ENCODE measurements around the gene ENO1.

ENO1 gene

GRCh38 chr1:8911416-8912309, 33.2 kb upstream of the ENO1 start:
- ATAC-seq: no peak
- no peak for TF ChIP-seq ZNF70 (CRISPR knock-in tag; IDR thresholded peaks at IDR 0.05)

- no peak for ATAC-seq
- TF ChIP-seq ZNF8 (CRISPR knock-in tag; IDR thresholded peaks at IDR 0.05) (no peak), CSDC2 (CRISPR knock-in tag; IDR thresholded peaks at IDR 0.05) (no peak), ESRRG (CRISPR knock-in tag; IDR thresholded peaks at IDR 0.05) (no peak), BACH2 (CRISPR knock-in tag; IDR thresholded peaks at IDR 0.05; ENCODE audit: borderline replicate concordance) (no peak)
Measured at GRCh38 chr1:8910914-8911313, 32.4 kb upstream of the ENO1 start.

- ATAC-seq: no peak
- TF ChIP-seq GLIS3 (CRISPR knock-in tag; IDR thresholded peaks at IDR 0.05) (no peak), TSHZ2 (CRISPR knock-in tag; IDR thresholded peaks at IDR 0.05) (no peak), POU6F1 (CRISPR knock-in tag; IDR thresholded peaks at IDR 0.05; ENCODE audit: borderline replicate concordance, low read depth) (no peak), CREB5 (CRISPR knock-in tag; IDR thresholded peaks at IDR 0.05; ENCODE audit: low read depth) (no peak), ESRRG (CRISPR knock-in tag; IDR thresholded peaks at IDR 0.05) (no peak), CSDC2 (CRISPR knock-in tag; IDR thresholded peaks at IDR 0.05) (no peak), ARNTL (CRISPR knock-in tag; IDR thresholded peaks at IDR 0.05; ENCODE audit: borderline replicate concordance, low read depth) (no peak), CSRNP3 (CRISPR knock-in tag; IDR thresholded peaks at IDR 0.05) (no peak), TOX (CRISPR knock-in tag; IDR thresholded peaks at IDR 0.05; ENCODE audit: borderline replicate concordance) (no peak), ZFP3 (CRISPR knock-in tag; IDR thresholded peaks at IDR 0.05) (no peak), OSR1 (CRISPR knock-in tag; IDR thresholded peaks at IDR 0.05) (no peak), ZNF565 (CRISPR knock-in tag; conservative IDR thresholded peaks at IDR 0.05; ENCODE audit: low read depth) (no peak)
Measured at GRCh38 chr1:8910331-8910730, 31.8 kb upstream of the ENO1 start.

GRCh38 chr1:8908388-8909151, 30.1 kb upstream of the ENO1 start:
- ATAC-seq: no peak
- no peak for TF ChIP-seq TOX (CRISPR knock-in tag; IDR thresholded peaks at IDR 0.05; ENCODE audit: borderline replicate concordance)
- TF ChIP-seq PPARA (CRISPR knock-in tag; IDR thresholded peaks at IDR 0.05; ENCODE audit: borderline replicate concordance): no peak
- TF ChIP-seq ZFP30 (CRISPR knock-in tag; IDR thresholded peaks at IDR 0.05): no peak
- TF ChIP-seq ESRRG (CRISPR knock-in tag; IDR thresholded peaks at IDR 0.05): no peak
- TF ChIP-seq CSRNP3 (CRISPR knock-in tag; IDR thresholded peaks at IDR 0.05): no peak
- TF ChIP-seq ZC3H10 (CRISPR knock-in tag; IDR thresholded peaks at IDR 0.05): no peak
- no peak for TF ChIP-seq CSDC2 (CRISPR knock-in tag; IDR thresholded peaks at IDR 0.05)
- TF ChIP-seq SNAI2 (CRISPR knock-in tag; IDR thresholded peaks at IDR 0.05): no peak
- TF ChIP-seq OSR1 (CRISPR knock-in tag; IDR thresholded peaks at IDR 0.05): no peak
- no peak for TF ChIP-seq ARNTL (CRISPR knock-in tag; IDR thresholded peaks at IDR 0.05; ENCODE audit: borderline replicate concordance, low read depth)
- no peak for TF ChIP-seq RARB (CRISPR knock-in tag; IDR thresholded peaks at IDR 0.05)
- no peak for TF ChIP-seq TSHZ2 (CRISPR knock-in tag; IDR thresholded peaks at IDR 0.05)
- no peak for TF ChIP-seq CREB5 (CRISPR knock-in tag; IDR thresholded peaks at IDR 0.05; ENCODE audit: low read depth)
- no peak for TF ChIP-seq ZFP3 (CRISPR knock-in tag; IDR thresholded peaks at IDR 0.05)
- TF ChIP-seq ZNF565 (CRISPR knock-in tag; conservative IDR thresholded peaks at IDR 0.05; ENCODE audit: low read depth): no peak

Measured in SK-N-SH treated with all-trans-retinoic acid at 6 μM for 48 hours (cell line).